ENCODE measurements around the gene DHX58. TPM values are rescaled to one million over a fixed set of nuclear protein-coding genes. Genes with fewer than 3 reads are reported as not detected.

Gene DHX58
- total RNA-seq = 10 to 100 TPM in 1 of 2 donors, 1 to 10 TPM in 1; 4.0 to 20.2 TPM
- 10 to 100 TPM in 1 of 2 donors, 1 to 10 TPM in 1; 4.3 to 21.9 TPM for polyA plus RNA-seq

- Histone ChIP-seq H3K9me3 (ENCODE audit: control insufficient read depth in 4 of 4, low read length in 3 of 4) (no peaks in the 10 kb centered on the region), H3K27me3 (ENCODE audit: control insufficient read depth in 4 of 4, insufficient read depth in 4 of 4, low read length in 3 of 4) (no peaks in the 10 kb centered on the region), H3K9ac (ENCODE audit: low read depth in 1 of 2, low read length in 2 of 2) (peak within 1 kb of the TSS; percentile 61 to 88), H3K4me1 (ENCODE audit: control insufficient read depth in 4 of 4, insufficient read depth in 4 of 4, low read length in 3 of 4) (peaks cover 11 to 42% (median 34%) of the 10 kb centered on the region in 4 donors), H3K36me3 (ENCODE audit: control insufficient read depth in 4 of 4, insufficient read depth in 3 of 4, low read depth in 1 of 4, low read length in 3 of 4) (peaks cover 3 to 14% (median 7%) of the 10 kb centered on the region in 4 donors), H3K27ac (ENCODE audit: low read depth in 1 of 2, low read length in 2 of 2) (peak within 1 kb of the TSS; percentile 81 to 84), H3K4me3 (ENCODE audit: low read depth in 1 of 3, low read length in 3 of 3) (peak within 1 kb of the TSS; percentile 64 to 76 (median 68))
- no peak for TF ChIP-seq EGR1 (IDR thresholded peaks at IDR 0.05; ENCODE audit: low read depth in 2 of 2)
- TF ChIP-seq, protein P1, sequence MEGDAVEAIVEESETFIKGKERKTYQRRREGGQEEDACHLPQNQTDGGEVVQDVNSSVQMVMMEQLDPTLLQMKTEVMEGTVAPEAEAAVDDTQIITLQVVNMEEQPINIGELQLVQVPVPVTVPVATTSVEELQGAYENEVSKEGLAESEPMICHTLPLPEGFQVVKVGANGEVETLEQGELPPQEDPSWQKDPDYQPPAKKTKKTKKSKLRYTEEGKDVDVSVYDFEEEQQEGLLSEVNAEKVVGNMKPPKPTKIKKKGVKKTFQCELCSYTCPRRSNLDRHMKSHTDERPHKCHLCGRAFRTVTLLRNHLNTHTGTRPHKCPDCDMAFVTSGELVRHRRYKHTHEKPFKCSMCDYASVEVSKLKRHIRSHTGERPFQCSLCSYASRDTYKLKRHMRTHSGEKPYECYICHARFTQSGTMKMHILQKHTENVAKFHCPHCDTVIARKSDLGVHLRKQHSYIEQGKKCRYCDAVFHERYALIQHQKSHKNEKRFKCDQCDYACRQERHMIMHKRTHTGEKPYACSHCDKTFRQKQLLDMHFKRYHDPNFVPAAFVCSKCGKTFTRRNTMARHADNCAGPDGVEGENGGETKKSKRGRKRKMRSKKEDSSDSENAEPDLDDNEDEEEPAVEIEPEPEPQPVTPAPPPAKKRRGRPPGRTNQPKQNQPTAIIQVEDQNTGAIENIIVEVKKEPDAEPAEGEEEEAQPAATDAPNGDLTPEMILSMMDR (IDR thresholded peaks at IDR 0.05; ENCODE audit: low read depth, low read length, missing input control) = no peak
- no peak for TF ChIP-seq ZBTB33 (IDR thresholded peaks at IDR 0.05)
- peak; percentile 57 for TF ChIP-seq SP1 (IDR thresholded peaks at IDR 0.05)
- peak; percentile 62 for TF ChIP-seq YY1 (IDR thresholded peaks at IDR 0.05)
- no peak for TF ChIP-seq HNF4G (IDR thresholded peaks at IDR 0.05)
- TF ChIP-seq TAF1 (conservative IDR thresholded peaks at IDR 0.05) = peak; percentile 39
- TF ChIP-seq MAX (IDR thresholded peaks at IDR 0.05) = peak; percentile 39
- TF ChIP-seq ATF3 (IDR thresholded peaks at IDR 0.05) = no peak
- TF ChIP-seq RXRA (IDR thresholded peaks at IDR 0.05) = peak; percentile 6 to 21
- TF ChIP-seq FOXA1 (IDR thresholded peaks at IDR 0.05) = no peak
- TF ChIP-seq FOXA2 (IDR thresholded peaks at IDR 0.05) = no peak
- no peak for TF ChIP-seq NR2F2 (IDR thresholded peaks at IDR 0.05)
- peak; percentile 17 to 19 for TF ChIP-seq HNF4A (conservative IDR thresholded peaks at IDR 0.05)
- TF ChIP-seq JUND (IDR thresholded peaks at IDR 0.05) = no peak
- TF ChIP-seq REST (IDR thresholded peaks at IDR 0.05) = peak; percentile 62
- TF ChIP-seq RAD21 (IDR thresholded peaks at IDR 0.05) = peak in 1 of 2 donors; percentile 51
- WGBS = under 1% methylated on average over 10 of the region's 10 CpGs
- DNase-seq (ENCODE audit: low spot score) = peak; percentile 59
Observed at GRCh38 chr17:42112552-42113176, at the start of gene DHX58. Gene DHX58 (minus strand): TSS chr17:42112714. CDS start chr17:42111892, 822 bp downstream.
